Kidney tubule cell (primary cell): ENCODE data around the gene PEPD.
"Not testable (repeated sequence)": the region's sequence is repeated elsewhere in the genome, so short reads cannot be mapped to it uniquely, and the experiment has no call there.

Source experiments
- DNase-seq: peaks from one replicate; pipeline ENCODE4 v3.0.0-alpha.2; 2018; ENCODE audit warnings: low spot score

The PEPD gene

GRCh38 chr19:33497131-33497777, 24.3 kb downstream of the PEPD start:
- DNase-seq: no peak

- DNase-seq: no peak
These were observed 25.3 kb downstream of the PEPD start for GRCh38 chr19:33496038-33496895.

- no peak for DNase-seq
These were observed 28.0 kb downstream of the PEPD start for GRCh38 chr19:33493401-33494275.

GRCh38 chr19:33492951-33493350, 28.6 kb downstream of the PEPD start:
- no peak for DNase-seq

GRCh38 chr19:33492090-33492489, 29.5 kb downstream of the PEPD start:
- no peak for DNase-seq

- not testable (repeated sequence) for DNase-seq
These were observed 31.0 kb downstream of the PEPD start for GRCh38 chr19:33490596-33490995.

GRCh38 chr19:33490041-33490451, 31.5 kb downstream of the PEPD start:
- DNase-seq: no peak

- DNase-seq: no peak
These were observed 32.8 kb downstream of the PEPD start for GRCh38 chr19:33488826-33489225.

- no peak for DNase-seq
These were observed 33.4 kb downstream of the PEPD start for GRCh38 chr19:33487901-33488800.

GRCh38 chr19:33486936-33487811, 34.4 kb downstream of the PEPD start:
- no peak for DNase-seq

GRCh38 chr19:33486407-33486806, 35.2 kb downstream of the PEPD start:
- no peak for DNase-seq

GRCh38 chr19:33484226-33484774, 37.3 kb downstream of the PEPD start:
- DNase-seq: no peak

GRCh38 chr19:33482476-33482875, 39.1 kb downstream of the PEPD start:
- no peak for DNase-seq

- no peak for DNase-seq
These were observed 39.7 kb downstream of the PEPD start for GRCh38 chr19:33481863-33482262.

- DNase-seq: not testable (repeated sequence)
These were observed 42.0 kb downstream of the PEPD start for GRCh38 chr19:33479570-33479969.

GRCh38 chr19:33477781-33478180, 43.8 kb downstream of the PEPD start:
- DNase-seq: no peak

GRCh38 chr19:33476151-33476707, 45.4 kb downstream of the PEPD start:
- DNase-seq: no peak

- DNase-seq: no peak
These were observed 47.8 kb downstream of the PEPD start for GRCh38 chr19:33473653-33474305.
